SK-N-SH treated with all-trans-retinoic acid at 6 μM for 48 hours (cell line): ENCODE measurements around the gene CLDN15.

Experiments
- ARNTL ChIP-seq: fragments of 450-650 bp; formaldehyde crosslinking; IDR thresholded peaks from 2 replicates; pipeline ENCODE4 v1.5.0; 2020; ENCODE audit warnings: low read depth, mild to moderate bottlenecking, moderate library complexity, borderline replicate concordance
- PPARA ChIP-seq: fragments of 250-450 bp; sonication (Bioruptor Pico); IDR thresholded peaks from 2 replicates; pipeline ENCODE4 v1.5.0; 2020; ENCODE audit warnings: mild to moderate bottlenecking, borderline replicate concordance
- ZFP30 ChIP-seq: fragments of 450-650 bp; formaldehyde crosslinking; IDR thresholded peaks from 2 replicates; pipeline ENCODE4 v1.5.0; 2022; ENCODE audit warnings: mild to moderate bottlenecking, moderate library complexity
- TF ChIP-seq, protein P1 (sequence below): fragments of 250-450 bp; sonication (Bioruptor Pico); IDR thresholded peaks from 2 replicates; pipeline ENCODE4 v1.5.1; 2020; ENCODE audit warnings: low read depth, mild to moderate bottlenecking, moderate library complexity

DNA sequence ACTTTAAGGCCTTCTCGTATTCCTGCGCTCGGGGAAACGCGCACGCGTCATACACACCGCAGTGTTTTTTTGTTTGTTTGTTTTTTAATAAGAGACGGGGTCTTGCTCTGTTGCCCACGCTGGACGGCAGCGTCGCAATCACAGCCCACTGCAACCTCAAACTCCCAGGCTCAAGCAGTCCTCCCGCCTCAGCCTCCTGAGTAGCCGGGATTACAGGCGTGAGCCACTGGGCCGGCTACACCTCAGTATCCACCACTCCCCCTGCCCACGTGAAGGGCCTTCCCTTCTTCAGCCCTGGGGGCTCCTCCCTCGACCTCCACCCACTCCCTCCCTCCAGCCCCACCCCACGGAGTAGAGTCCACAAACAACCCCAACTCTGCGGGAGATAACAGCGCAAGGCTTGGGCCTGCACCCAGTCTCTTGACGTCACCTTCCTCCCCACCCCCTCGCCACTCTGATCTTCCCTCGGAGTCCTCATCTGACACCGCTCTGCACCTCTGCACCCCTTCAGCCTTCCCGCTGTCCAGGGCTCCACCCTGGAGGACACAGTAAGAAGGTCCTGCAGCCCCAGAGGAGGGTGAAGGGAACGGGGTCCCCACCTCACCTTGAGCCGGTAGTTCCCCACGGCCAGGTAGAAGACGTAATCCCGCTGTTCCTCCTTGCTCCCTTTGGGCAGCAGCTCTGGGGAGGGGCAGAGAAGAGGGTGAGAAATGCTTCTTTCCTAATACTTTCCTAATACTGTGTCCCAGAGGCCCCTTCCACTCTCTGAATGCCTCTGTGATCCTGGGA, 2.8 kb upstream of the CLDN15 start:
- TF ChIP-seq ZFP30 (CRISPR knock-in tag) (no peak), ARNTL (no peak), PPARA (CRISPR knock-in tag) (no peak)
- TF ChIP-seq, protein P1, sequence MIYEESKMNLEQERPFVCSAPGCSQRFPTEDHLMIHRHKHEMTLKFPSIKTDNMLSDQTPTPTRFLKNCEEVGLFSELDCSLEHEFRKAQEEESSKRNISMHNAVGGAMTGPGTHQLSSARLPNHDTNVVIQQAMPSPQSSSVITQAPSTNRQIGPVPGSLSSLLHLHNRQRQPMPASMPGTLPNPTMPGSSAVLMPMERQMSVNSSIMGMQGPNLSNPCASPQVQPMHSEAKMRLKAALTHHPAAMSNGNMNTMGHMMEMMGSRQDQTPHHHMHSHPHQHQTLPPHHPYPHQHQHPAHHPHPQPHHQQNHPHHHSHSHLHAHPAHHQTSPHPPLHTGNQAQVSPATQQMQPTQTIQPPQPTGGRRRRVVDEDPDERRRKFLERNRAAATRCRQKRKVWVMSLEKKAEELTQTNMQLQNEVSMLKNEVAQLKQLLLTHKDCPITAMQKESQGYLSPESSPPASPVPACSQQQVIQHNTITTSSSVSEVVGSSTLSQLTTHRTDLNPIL (CRISPR knock-in tag): no peak
